ENCODE data around the gene KRT28.

KRT28 gene

GRCh38 chr17:40841246-40841645, 41.5 kb upstream of the KRT28 start:
- Histone ChIP-seq H2BK5ac (ENCODE audit: low read length) (no peak overlapping the region), H3K4ac (ENCODE audit: low read depth, low read length) (no peak overlapping the region), H2BK15ac (replicated peaks; ENCODE audit: low read depth) (no peak overlapping the region), H3K4me1 (ENCODE audit: control insufficient read depth, low read depth, low read length) (no peaks in the 10 kb centered on the region), H3K79me2 (ENCODE audit: control insufficient read depth, insufficient read depth, low read length) (no peaks in the 10 kb centered on the region), H3K36me3 (ENCODE audit: control insufficient read depth, insufficient read depth, low read length) (no peaks in the 10 kb centered on the region), H3K56ac (ENCODE audit: low read length) (no peak overlapping the region), H3K4me2 (ENCODE audit: low read length) (no peak overlapping the region), H2BK120ac (ENCODE audit: low read depth, low read length) (no peak overlapping the region), H3K27me3 (ENCODE audit: insufficient read depth, low read length, poor library complexity) (no peaks in the 10 kb centered on the region), H2AK5ac (ENCODE audit: low read length) (no peak overlapping the region), H3K4me3 (ENCODE audit: low read length) (no peak overlapping the region), H3K79me1 (ENCODE audit: low read length) (no peaks in the 10 kb centered on the region), H4K8ac (ENCODE audit: low read depth, low read length) (no peak overlapping the region), H3K23ac (ENCODE audit: low read length) (no peak overlapping the region), H3K18ac (ENCODE audit: low read length) (no peak overlapping the region), H3K27ac (ENCODE audit: low read depth, low read length) (no peak overlapping the region), H3K9ac (ENCODE audit: low read length) (no peak overlapping the region), H4K5ac (ENCODE audit: low read length) (no peak overlapping the region)
- DNase-seq = no peak
- WGBS (ENCODE audit: extremely low coverage, insufficient coverage, low lambda C conversion rate) = no CpG with 5 or more reads among the region's 3 CpGs

- Histone ChIP-seq H3K4me1 (ENCODE audit: control insufficient read depth, low read depth, low read length) (no peaks in the 10 kb centered on the region), H3K4me3 (ENCODE audit: low read length) (no peak overlapping the region), H3K27ac (ENCODE audit: low read depth, low read length) (no peak overlapping the region), H4K8ac (ENCODE audit: low read depth, low read length) (no peak overlapping the region), H3K4ac (ENCODE audit: low read depth, low read length) (no peak overlapping the region), H2BK120ac (ENCODE audit: low read depth, low read length) (no peak overlapping the region), H3K23ac (ENCODE audit: low read length) (no peak overlapping the region), H3K9ac (ENCODE audit: low read length) (no peak overlapping the region), H3K18ac (ENCODE audit: low read length) (no peak overlapping the region), H3K36me3 (ENCODE audit: control insufficient read depth, insufficient read depth, low read length) (no peaks in the 10 kb centered on the region), H3K79me2 (ENCODE audit: control insufficient read depth, insufficient read depth, low read length) (no peaks in the 10 kb centered on the region), H4K5ac (ENCODE audit: low read length) (no peak overlapping the region), H3K56ac (ENCODE audit: low read length) (no peak overlapping the region), H3K4me2 (ENCODE audit: low read length) (no peak overlapping the region), H3K27me3 (ENCODE audit: insufficient read depth, low read length, poor library complexity) (no peaks in the 10 kb centered on the region), H3K79me1 (ENCODE audit: low read length) (no peaks in the 10 kb centered on the region), H2BK5ac (ENCODE audit: low read length) (no peak overlapping the region), H2BK15ac (replicated peaks; ENCODE audit: low read depth) (no peak overlapping the region), H2AK5ac (ENCODE audit: low read length) (no peak overlapping the region)
- DNase-seq = no peak
- no CpG with 5 or more reads among the region's 3 CpGs for WGBS (ENCODE audit: extremely low coverage, insufficient coverage, low lambda C conversion rate)
These were observed 39.4 kb upstream of the KRT28 start for GRCh38 chr17:40839194-40839593.

- H3K18ac ChIP-seq (ENCODE audit: low read length) = no peak overlapping the region
- no peak overlapping the region for H3K4me2 ChIP-seq (ENCODE audit: low read length)
- H4K8ac ChIP-seq (ENCODE audit: low read depth, low read length) = no peak overlapping the region
- no peaks in the 10 kb centered on the region for H3K79me1 ChIP-seq (ENCODE audit: low read length)
- H3K27me3 ChIP-seq (ENCODE audit: insufficient read depth, low read length, poor library complexity) = no peaks in the 10 kb centered on the region
- no peak overlapping the region for H3K56ac ChIP-seq (ENCODE audit: low read length)
- no peaks in the 10 kb centered on the region for H3K4me1 ChIP-seq (ENCODE audit: control insufficient read depth, low read depth, low read length)
- no peak overlapping the region for H3K23ac ChIP-seq (ENCODE audit: low read length)
- no peak overlapping the region for H3K27ac ChIP-seq (ENCODE audit: low read depth, low read length)
- no peaks in the 10 kb centered on the region for H3K79me2 ChIP-seq (ENCODE audit: control insufficient read depth, insufficient read depth, low read length)
- H3K4me3 ChIP-seq (ENCODE audit: low read length) = no peak overlapping the region
- no peak overlapping the region for H4K5ac ChIP-seq (ENCODE audit: low read length)
- no peak overlapping the region for H3K9ac ChIP-seq (ENCODE audit: low read length)
- H2BK5ac ChIP-seq (ENCODE audit: low read length) = no peak overlapping the region
- H2AK5ac ChIP-seq (ENCODE audit: low read length) = no peak overlapping the region
- H2BK120ac ChIP-seq (ENCODE audit: low read depth, low read length) = no peak overlapping the region
- WGBS (ENCODE audit: extremely low coverage, insufficient coverage, low lambda C conversion rate) = no CpG with 5 or more reads among the region's 4 CpGs
- H2BK15ac ChIP-seq (replicated peaks; ENCODE audit: low read depth) = no peak overlapping the region
- no peak overlapping the region for H3K4ac ChIP-seq (ENCODE audit: low read depth, low read length)
- no peaks in the 10 kb centered on the region for H3K36me3 ChIP-seq (ENCODE audit: control insufficient read depth, insufficient read depth, low read length)
- DNase-seq = no peak
These were observed 36.3 kb upstream of the KRT28 start for GRCh38 chr17:40836020-40836419.

GRCh38 chr17:40833882-40834281, 34.1 kb upstream of the KRT28 start:
- Histone ChIP-seq H3K79me1 (ENCODE audit: low read length) (no peaks in the 10 kb centered on the region), H3K4ac (ENCODE audit: low read depth, low read length) (no peak overlapping the region), H3K56ac (ENCODE audit: low read length) (no peak overlapping the region), H2BK5ac (ENCODE audit: low read length) (no peak overlapping the region), H3K36me3 (ENCODE audit: control insufficient read depth, insufficient read depth, low read length) (no peaks in the 10 kb centered on the region), H3K18ac (ENCODE audit: low read length) (no peak overlapping the region), H4K5ac (ENCODE audit: low read length) (no peak overlapping the region), H3K4me1 (ENCODE audit: control insufficient read depth, low read depth, low read length) (no peaks in the 10 kb centered on the region), H3K4me2 (ENCODE audit: low read length) (no peak overlapping the region), H3K27ac (ENCODE audit: low read depth, low read length) (no peak overlapping the region), H2AK5ac (ENCODE audit: low read length) (no peak overlapping the region), H3K23ac (ENCODE audit: low read length) (no peak overlapping the region), H3K9ac (ENCODE audit: low read length) (no peak overlapping the region), H3K79me2 (ENCODE audit: control insufficient read depth, insufficient read depth, low read length) (no peaks in the 10 kb centered on the region), H4K8ac (ENCODE audit: low read depth, low read length) (no peak overlapping the region), H2BK15ac (replicated peaks; ENCODE audit: low read depth) (no peak overlapping the region), H3K4me3 (ENCODE audit: low read length) (no peak overlapping the region), H2BK120ac (ENCODE audit: low read depth, low read length) (no peak overlapping the region), H3K27me3 (ENCODE audit: insufficient read depth, low read length, poor library complexity) (no peaks in the 10 kb centered on the region)
- no peak for DNase-seq

- Histone ChIP-seq H3K27me3 (ENCODE audit: insufficient read depth, low read length, poor library complexity) (no peaks in the 10 kb centered on the region), H3K27ac (ENCODE audit: low read depth, low read length) (no peak overlapping the region), H3K4me1 (ENCODE audit: control insufficient read depth, low read depth, low read length) (no peaks in the 10 kb centered on the region), H4K5ac (ENCODE audit: low read length) (no peak overlapping the region), H2BK15ac (replicated peaks; ENCODE audit: low read depth) (no peak overlapping the region), H3K56ac (ENCODE audit: low read length) (no peak overlapping the region), H2BK120ac (ENCODE audit: low read depth, low read length) (no peak overlapping the region), H4K8ac (ENCODE audit: low read depth, low read length) (no peak overlapping the region), H2AK5ac (ENCODE audit: low read length) (no peak overlapping the region), H3K36me3 (ENCODE audit: control insufficient read depth, insufficient read depth, low read length) (no peaks in the 10 kb centered on the region), H3K4me2 (ENCODE audit: low read length) (no peak overlapping the region), H3K4me3 (ENCODE audit: low read length) (no peak overlapping the region), H3K18ac (ENCODE audit: low read length) (no peak overlapping the region), H3K9ac (ENCODE audit: low read length) (no peak overlapping the region), H3K79me2 (ENCODE audit: control insufficient read depth, insufficient read depth, low read length) (no peaks in the 10 kb centered on the region), H2BK5ac (ENCODE audit: low read length) (no peak overlapping the region), H3K23ac (ENCODE audit: low read length) (no peak overlapping the region), H3K4ac (ENCODE audit: low read depth, low read length) (no peak overlapping the region), H3K79me1 (ENCODE audit: low read length) (no peaks in the 10 kb centered on the region)
- DNase-seq = no peak
- no CpG with 5 or more reads among the region's 3 CpGs for WGBS (ENCODE audit: extremely low coverage, insufficient coverage, low lambda C conversion rate)
These were observed 33.1 kb upstream of the KRT28 start for GRCh38 chr17:40832840-40833239.

GRCh38 chr17:40830085-40830776, 30.5 kb upstream of the KRT28 start:
- Histone ChIP-seq H3K79me2 (ENCODE audit: control insufficient read depth, insufficient read depth, low read length) (no peaks in the 10 kb centered on the region), H2BK120ac (ENCODE audit: low read depth, low read length) (no peak overlapping the region), H2AK5ac (ENCODE audit: low read length) (no peak overlapping the region), H2BK5ac (ENCODE audit: low read length) (no peak overlapping the region), H3K4ac (ENCODE audit: low read depth, low read length) (no peak overlapping the region), H4K8ac (ENCODE audit: low read depth, low read length) (no peak overlapping the region), H3K23ac (ENCODE audit: low read length) (no peak overlapping the region), H3K4me3 (ENCODE audit: low read length) (no peak overlapping the region), H4K5ac (ENCODE audit: low read length) (no peak overlapping the region), H3K18ac (ENCODE audit: low read length) (no peak overlapping the region), H3K9ac (ENCODE audit: low read length) (no peak overlapping the region), H3K56ac (ENCODE audit: low read length) (no peak overlapping the region), H3K4me1 (ENCODE audit: control insufficient read depth, low read depth, low read length) (no peaks in the 10 kb centered on the region), H3K27me3 (ENCODE audit: insufficient read depth, low read length, poor library complexity) (no peaks in the 10 kb centered on the region), H3K36me3 (ENCODE audit: control insufficient read depth, insufficient read depth, low read length) (no peaks in the 10 kb centered on the region), H3K4me2 (ENCODE audit: low read length) (no peak overlapping the region), H3K27ac (ENCODE audit: low read depth, low read length) (no peak overlapping the region), H3K79me1 (ENCODE audit: low read length) (peaks cover 2% of the 10 kb centered on the region), H2BK15ac (replicated peaks; ENCODE audit: low read depth) (no peak overlapping the region)
- WGBS (ENCODE audit: extremely low coverage, insufficient coverage, low lambda C conversion rate) = no CpG with 5 or more reads among the region's 2 CpGs
- no peak for DNase-seq
